Adrenal gland (tissue), 12 donors: ENCODE results near the gene GTF2A1L. TPM values are rescaled to one million over a fixed set of nuclear protein-coding genes. Genes with fewer than 3 reads are reported as not detected.

Source experiments
- DNase-seq, 7 donors: peaks; one replicate each; pipeline ENCODE4 v3.0.0-alpha.2; 2019 to 2020
- H3K27ac ChIP-seq, 5 donors: fragments of 200-600 bp; sonication (generic) in 4 of 5; 1 replicate in 3 of 5; 2 replicates in 2 of 5; pipeline versions ENCODE4 v1.5.1 to v1.8.0; 2016 to 2020; ENCODE audit warnings: mild to moderate bottlenecking in 1 of 5
- H3K27me3 ChIP-seq: fragments of 200-600 bp; 2 replicates; pipeline ENCODE4 v1.8.0; 2021
- H3K36me3 ChIP-seq, 2 donors: fragments of 200-600 bp; replicated peaks in 1 of 2; 1 replicate in 1 of 2; 2 replicates in 1 of 2; pipeline versions ENCODE4 v1.5.1 to v1.8.0; 2018 to 2022
- H3K4me1 ChIP-seq, 2 donors: fragments of 200-600 bp; replicated peaks in 1 of 2; 1 replicate in 1 of 2; 2 replicates in 1 of 2; pipeline versions ENCODE4 v1.5.1 to v1.8.0; 2018 to 2021
- H3K4me3 ChIP-seq, 4 donors: fragments of 200-600 bp; sonication (generic) in 3 of 4; one replicate each; pipeline ENCODE4 v1.5.1; 2016 to 2018
- H3K9me3 ChIP-seq, 3 donors: fragments of 200-600 bp; sonication (generic) in 1 of 3; replicated peaks in 1 of 3; 1 replicate in 2 of 3; 2 replicates in 1 of 3; pipeline versions ENCODE4 v1.5.1 to v1.8.0; 2016 to 2021
- CTCF ChIP-seq, 6 experiments: fragments of 450-650 bp in 4 of 6; fragments of 200-600 bp in 2 of 6; sonication (generic) in 1 of 6; IDR thresholded peaks; 1 replicate in 5 of 6; 2 replicates in 1 of 6; pipeline versions ENCODE4 v1.5.1 to v1.8.0; 2016 to 2021; ENCODE audit warnings: antibody characterized with exemption in 6 of 6, mild to moderate bottlenecking in 2 of 6, moderate library complexity in 1 of 6
- POLR2A ChIP-seq, 2 donors: fragments of 450-650 bp; IDR thresholded peaks; one replicate each; pipeline ENCODE4 v1.6.1; 2017; ENCODE audit warnings: antibody characterized with exemption in 2 of 2, mild to moderate bottlenecking in 2 of 2, moderate library complexity in 1 of 2
- WGBS, 4 donors: extraction: QIAGEN DNeasy Blood & Tissue Kit in 2 of 4; methylation state at CpG; one replicate each; pipeline versions ENCODE4 v1.1.5 to v1.1.7; 2013 to 2017; 5-methylcytosine and 5-hydroxymethylcytosine counted together
- intact Hi-C, 2 donors: fragments of 100-400 bp; cut with DNase I; formaldehyde crosslinking; loops; one replicate each; pipeline versions ENCODE4 v1.14.1 to v1.15.0; 2022 to 2023
- polyA plus RNA-seq, 3 donors: library from polyadenylated mRNA; stranded (reverse); fragments of 200-250 nt in 2 of 3; fragments of 350-450 nt in 1 of 3; fragmentation: Illumina TruSeq in 1 of 3; extraction: RNeasy Lipid Tissue Mini Kit (QIAGEN cat#74804) in 1 of 3; gene quantifications; one replicate each; pipeline ENCODE4 v1.2.3, GENCODE V29; 2013 to 2014
- total RNA-seq, 9 donors: library from RNA; depleted of rRNA in 4 of 9; stranded (reverse); fragments of >200 nt in 4 of 9; fragments of 120-200 nt in 1 of 9; fragmentation: NEBNext Ultra II Directional in 1 of 9; extraction: Animal tissue kit (Norgen Biotek cat#: 25700) in 1 of 9; gene quantifications; one replicate each; pipeline versions ENCODE4 v1.1.0 to v1.2.4, GENCODE V29; 2013 to 2023
- donor health status: healthy with polysubstance abuse.
- donor health status: Bipolar disorder and iron deficiency.
- donor health status: DM: yes; HTN: yes; CAD: no.
- donor health status: DM: no; HTN: no; CAD: no.
- donor health status: DM: no; HTN: no; CAD: no.
- donor health status: DM: yes; HTN: yes; CAD: no.

The GTF2A1L gene
- total and polyA plus RNA-seq, 12 donors, result 0.11 to 3.3 (median 0.84) TPM; not detected in 6

DNA sequence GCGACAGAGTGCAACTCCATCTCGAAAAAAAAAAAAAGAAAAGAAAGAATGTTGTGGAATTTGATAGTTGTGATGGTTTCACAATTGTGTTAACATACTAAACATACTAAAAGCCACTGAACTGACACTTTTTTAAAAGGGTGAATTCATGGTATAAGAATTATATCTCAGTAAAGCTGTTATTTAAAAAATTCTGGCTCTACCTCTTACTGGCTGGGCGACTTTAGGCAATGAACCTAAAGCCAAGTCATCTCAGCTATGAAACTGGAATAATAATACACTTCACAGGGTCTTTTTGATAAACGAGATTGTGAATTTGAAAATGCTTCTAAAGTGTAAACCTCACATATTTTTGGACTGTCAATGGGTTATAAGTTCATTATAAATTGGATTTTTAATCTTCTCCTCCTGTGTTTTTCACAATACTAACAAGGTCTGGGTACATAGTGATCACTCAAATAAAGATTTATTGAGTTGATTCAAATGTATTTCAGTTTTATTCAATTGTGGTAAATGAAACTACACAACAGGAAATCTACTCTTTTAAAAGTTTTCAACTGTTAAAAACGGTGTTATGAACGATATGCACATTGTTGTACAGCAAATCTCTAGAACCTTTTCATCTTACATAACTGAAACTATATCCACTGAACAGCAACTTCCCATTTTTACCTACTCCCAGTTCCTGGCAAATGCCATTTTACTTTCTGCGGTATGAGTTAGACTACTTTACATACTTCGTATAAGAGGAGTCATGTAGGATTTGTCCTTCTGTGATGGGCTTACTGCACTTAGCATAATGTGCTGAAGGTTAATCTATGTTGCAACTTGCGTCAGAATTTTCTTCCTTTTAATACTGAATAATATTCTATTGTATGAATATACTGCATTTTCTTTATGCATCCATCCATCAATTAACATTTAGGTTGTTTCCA is 43.0 kb upstream of the GTF2A1L start:
- Histone ChIP-seq H3K27me3 (no peaks in the 10 kb centered on the region), H3K4me1 (no peaks in the 10 kb centered on the region), H3K36me3 (no peaks in the 10 kb centered on the region), H3K27ac (no peak overlapping the region), H3K4me3 (no peak overlapping the region), H3K9me3 (no peaks in the 10 kb centered on the region)
- intact Hi-C loops, result no loop called here
- WGBS, 4 donors, result 74 to 84% (median 76%) methylated on average over 9 of the region's 9 CpGs
- no peak for DNase-seq
- TF ChIP-seq POLR2A (IDR thresholded peaks at IDR 0.05) (no peak), CTCF (IDR thresholded peaks at IDR 0.05) (no peak)

DNA sequence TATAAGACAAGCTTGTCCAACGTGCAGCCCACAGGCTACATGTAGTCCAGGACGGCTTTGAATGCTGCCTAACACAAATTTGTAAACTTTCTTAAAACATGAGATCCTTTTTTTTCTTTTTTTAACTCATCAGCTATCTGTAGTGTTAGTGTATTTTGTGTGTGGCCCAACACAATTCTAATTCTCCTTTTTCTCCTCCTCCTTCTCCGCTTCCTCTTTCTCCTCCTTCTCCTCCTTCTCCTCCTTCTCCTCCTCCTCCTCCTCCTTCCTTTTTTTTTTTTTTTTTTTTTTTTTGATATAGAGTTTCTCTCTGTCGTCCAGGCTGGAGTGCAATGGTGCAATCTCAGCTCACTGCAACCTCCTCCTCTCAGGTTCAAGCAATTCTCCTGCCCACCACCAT is 39.3 kb upstream of the GTF2A1L start:
- Histone ChIP-seq H3K27ac (no peak overlapping the region), H3K4me3 (no peak overlapping the region), H3K27me3 (no peaks in the 10 kb centered on the region), H3K4me1 (no peaks in the 10 kb centered on the region), H3K9me3 (no peaks in the 10 kb centered on the region), H3K36me3 (no peaks in the 10 kb centered on the region)
- intact Hi-C loops, result no loop called here
- DNase-seq, result no peak
- WGBS, 4 donors, result 64 to 80% (median 72%) methylated on average over 4 of the region's 4 CpGs
- no peak for TF ChIP-seq POLR2A (IDR thresholded peaks at IDR 0.05)
- TF ChIP-seq CTCF (IDR thresholded peaks at IDR 0.05), result no peak

DNA sequence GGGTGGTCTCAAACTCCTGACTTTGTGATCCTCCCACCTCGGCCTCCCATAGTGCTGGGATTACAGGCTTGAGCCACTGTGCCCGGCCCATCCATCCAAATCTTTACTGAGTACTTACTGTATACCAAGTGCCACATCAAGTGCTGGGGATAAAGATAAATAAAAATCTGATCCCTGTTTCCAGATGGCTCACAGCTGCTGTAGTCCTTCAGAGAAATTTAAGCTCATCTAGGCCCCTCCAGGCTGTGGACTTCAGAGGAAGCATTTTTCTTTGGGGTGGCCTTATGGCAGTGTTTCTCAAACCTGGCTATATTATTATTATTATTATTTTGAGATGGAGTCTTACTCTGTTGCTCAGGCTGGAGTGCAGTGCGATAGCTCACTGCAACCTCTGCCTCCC is 33.7 kb upstream of the GTF2A1L start:
- H3K4me1 ChIP-seq, result no peaks in the 10 kb centered on the region

DNA sequence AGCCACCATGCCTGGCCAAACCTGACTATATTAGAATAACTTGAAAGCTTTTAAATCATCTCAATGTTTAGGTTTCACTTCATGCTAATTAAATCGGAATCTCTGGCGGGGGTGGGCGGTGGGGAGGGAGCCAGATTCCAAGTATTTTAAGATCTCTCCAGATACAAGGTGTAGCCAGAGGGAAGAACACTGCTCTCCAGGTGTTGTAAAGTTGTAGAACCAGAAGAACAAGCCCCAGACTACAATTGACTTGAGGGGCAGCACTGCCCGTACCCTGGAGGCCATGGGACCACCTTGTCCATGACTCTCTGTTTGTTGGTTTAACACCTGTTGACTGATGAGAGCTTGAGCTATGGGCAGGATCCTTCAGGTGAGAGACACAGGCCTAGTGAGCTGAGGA is 33.1 kb upstream of the GTF2A1L start:
- no peak overlapping the region for H3K27ac ChIP-seq
- no peak for TF ChIP-seq CTCF (IDR thresholded peaks at IDR 0.05)
- TF ChIP-seq POLR2A (IDR thresholded peaks at IDR 0.05), result no peak
- no peak for DNase-seq
- 97 to 100% (median 97%) methylated on average over 4 of the region's 4 CpGs for WGBS, 4 donors
- no peak overlapping the region for H3K4me3 ChIP-seq
- H3K36me3 ChIP-seq, result no peaks in the 10 kb centered on the region
- no peaks in the 10 kb centered on the region for H3K4me1 ChIP-seq
- intact Hi-C loops, result no loop called here
- no peaks in the 10 kb centered on the region for H3K9me3 ChIP-seq
- H3K27me3 ChIP-seq, result no peaks in the 10 kb centered on the region

More for the DNA sequence above, 33.7 kb upstream of the GTF2A1L start:
- H3K27me3 ChIP-seq, result no peaks in the 10 kb centered on the region
- no peak for DNase-seq
- H3K4me3 ChIP-seq, result no peak overlapping the region
- H3K27ac ChIP-seq, result no peak overlapping the region
- H3K36me3 ChIP-seq, result no peaks in the 10 kb centered on the region
- H3K9me3 ChIP-seq, result no peaks in the 10 kb centered on the region
- TF ChIP-seq CTCF (IDR thresholded peaks at IDR 0.05), result no peak
- TF ChIP-seq POLR2A (IDR thresholded peaks at IDR 0.05), result no peak
- 85 to 93% (median 90%) methylated on average over 3 of the region's 3 CpGs for whole genome bisulfite sequencing, 4 donors
- intact Hi-C loops, result no loop called here
